H9 (cell line): ENCODE data around the gene STX8. TPM values are rescaled to one million over a fixed set of nuclear protein-coding genes. Genes with fewer than 3 reads are reported as not detected.

Experiments used
- DNase-seq: peaks from one replicate; pipeline ENCODE4 v3.0.0-alpha.2; 2017
- H2AFZ ChIP-seq: one replicate; pipeline ENCODE4 v1.6.1; 2013; ENCODE audit warnings: mild to moderate bottlenecking, low read length, control low read depth, moderate library complexity
- H2AK5ac ChIP-seq: 2 replicates; pipeline ENCODE4 v1.6.1; 2013; ENCODE audit warnings: low read length, control low read depth, mixed read lengths; ENCODE audit not compliant: insufficient read length
- H2BK120ac ChIP-seq: one replicate; pipeline ENCODE4 v1.6.1; 2013; ENCODE audit warnings: low read depth, mild to moderate bottlenecking, low read length, control low read depth, inconsistent platforms; ENCODE audit not compliant: poor library complexity, severe bottlenecking
- H2BK12ac ChIP-seq: 2 replicates; pipeline ENCODE4 v1.6.1; 2013; ENCODE audit warnings: low read length, control low read depth, mixed read lengths, low read depth; ENCODE audit not compliant: insufficient read length
- H2BK15ac ChIP-seq: 2 replicates; pipeline ENCODE4 v1.6.1; 2013; ENCODE audit warnings: low read depth, low read length, control low read depth
- H2BK20ac ChIP-seq: one replicate; pipeline ENCODE4 v1.6.1; 2013; ENCODE audit warnings: low read depth, mild to moderate bottlenecking, low read length, control low read depth, inconsistent platforms; ENCODE audit not compliant: poor library complexity, severe bottlenecking
- H2BK5ac ChIP-seq: 2 replicates; pipeline ENCODE4 v1.6.1; 2013; ENCODE audit warnings: low read length, control low read depth, mixed read lengths; ENCODE audit not compliant: insufficient read length
- H3K14ac ChIP-seq: 2 replicates; pipeline ENCODE4 v1.6.1; 2013; ENCODE audit warnings: low read length, control low read depth; ENCODE audit not compliant: insufficient read depth
- H3K18ac ChIP-seq: 2 replicates; pipeline ENCODE4 v1.6.1; 2013; ENCODE audit warnings: low read depth, mild to moderate bottlenecking, mixed read lengths, low read length, control low read depth; ENCODE audit not compliant: insufficient read length
- H3K23ac ChIP-seq: 2 replicates; pipeline ENCODE4 v1.6.1; 2013; ENCODE audit warnings: low read length, control low read depth, mixed read lengths, low read depth; ENCODE audit not compliant: insufficient read length
- H3K23me2 ChIP-seq: 2 replicates; pipeline ENCODE4 v1.6.1; 2013; ENCODE audit warnings: low read depth, mild to moderate bottlenecking, mixed read lengths, low read length, control low read depth; ENCODE audit not compliant: insufficient read length, poor library complexity, severe bottlenecking
- H3K27ac ChIP-seq: 2 replicates; pipeline ENCODE4 v1.5.1; 2013; ENCODE audit warnings: low read length, control low read depth, mixed read lengths, low read depth; ENCODE audit not compliant: insufficient read length
- H3K27me3 ChIP-seq: 2 replicates; pipeline ENCODE4 v1.6.1; 2013; ENCODE audit warnings: low read length, control low read depth, inconsistent platforms; ENCODE audit not compliant: insufficient read depth
- H3K4ac ChIP-seq: 2 replicates; pipeline ENCODE4 v1.6.1; 2013; ENCODE audit warnings: low read depth, mild to moderate bottlenecking, control low read depth, inconsistent platforms, low read length, moderate library complexity
- H3K4me1 ChIP-seq: 2 replicates; pipeline ENCODE4 v1.6.1; 2013; ENCODE audit warnings: low read length, control low read depth, inconsistent platforms; ENCODE audit not compliant: insufficient read depth
- H3K4me2 ChIP-seq: 2 replicates; pipeline ENCODE4 v1.6.1; 2013; ENCODE audit warnings: low read length, control low read depth, mixed read lengths; ENCODE audit not compliant: insufficient read length, insufficient read depth
- H3K56ac ChIP-seq: 2 replicates; pipeline ENCODE4 v1.6.1; 2013; ENCODE audit warnings: low read depth, mild to moderate bottlenecking, mixed read lengths, low read length, control low read depth; ENCODE audit not compliant: insufficient read length
- H3K79me1 ChIP-seq: 2 replicates; pipeline ENCODE4 v1.6.1; 2013; ENCODE audit warnings: low read depth, mild to moderate bottlenecking, moderate library complexity, low read length, control low read depth, inconsistent platforms; ENCODE audit not compliant: insufficient read depth, poor library complexity, severe bottlenecking
- H3K79me2 ChIP-seq: 2 replicates; pipeline ENCODE4 v1.6.1; 2013; ENCODE audit warnings: low read length, control low read depth, inconsistent platforms; ENCODE audit not compliant: insufficient read depth
- H3K9ac ChIP-seq: 2 replicates; pipeline ENCODE4 v1.6.1; 2013; ENCODE audit warnings: low read length, control low read depth, mixed read lengths; ENCODE audit not compliant: insufficient read length; ENCODE audit errors: extremely low read depth
- H3K9me3 ChIP-seq: one replicate; pipeline ENCODE4 v1.6.1; 2013; ENCODE audit warnings: low read depth, low read length, inconsistent platforms; ENCODE audit not compliant: control insufficient read depth
- H3T11ph ChIP-seq: one replicate; pipeline ENCODE4 v1.6.1; 2013; ENCODE audit warnings: mild to moderate bottlenecking, low read length, control low read depth, inconsistent platforms
- H4K20me1 ChIP-seq: one replicate; pipeline ENCODE4 v1.6.1; 2013; ENCODE audit not compliant: control insufficient read depth, insufficient read length, insufficient read depth
- H4K5ac ChIP-seq: 2 replicates; pipeline ENCODE4 v1.6.1; 2013; ENCODE audit warnings: low read depth, mild to moderate bottlenecking, mixed read lengths, low read length, control low read depth; ENCODE audit not compliant: insufficient read length
- H4K8ac ChIP-seq: replicated peaks from 2 replicates; pipeline ENCODE4 v1.6.1; 2013; ENCODE audit warnings: low read length, control low read depth, mixed read lengths, low read depth; ENCODE audit not compliant: insufficient read length
- H4K91ac ChIP-seq: 2 replicates; pipeline ENCODE4 v1.6.1; 2013; ENCODE audit warnings: low read depth, mild to moderate bottlenecking, moderate library complexity, mixed read lengths, low read length, control low read depth; ENCODE audit not compliant: insufficient read length
- H3K27ac Mint-ChIP-seq, 3 experiments: 2 replicates in 2 of 3; 3 replicates in 1 of 3; pipeline ENCODE4 v1.8.0; 2020 to 2021; ENCODE audit warnings: mixed read lengths in 3 of 3, mild to moderate bottlenecking in 1 of 3, moderate library complexity in 1 of 3
- H3K27me3 Mint-ChIP-seq: 2 replicates; pipeline ENCODE4 v1.8.0; 2021; ENCODE audit warnings: low read depth, mild to moderate bottlenecking, moderate library complexity, mixed read lengths
- H3K36me3 Mint-ChIP-seq, 3 experiments: 2 replicates in 2 of 3; 3 replicates in 1 of 3; pipeline ENCODE4 v1.8.0; 2020 to 2021; ENCODE audit warnings: low read depth in 3 of 3, mixed read lengths in 3 of 3; ENCODE audit not compliant: insufficient read depth in 1 of 3
- H3K4me1 Mint-ChIP-seq, 2 experiments: 2 replicates each; pipeline ENCODE4 v1.8.0; 2020; ENCODE audit warnings: mixed read lengths in 2 of 2
- H3K4me3 Mint-ChIP-seq, 2 experiments: 2 replicates in 1 of 2; 3 replicates in 1 of 2; pipeline ENCODE4 v1.8.0; 2020 to 2021; ENCODE audit warnings: mild to moderate bottlenecking in 2 of 2, mixed read lengths in 2 of 2, moderate library complexity in 1 of 2
- H3K9me3 Mint-ChIP-seq, 2 experiments: 2 replicates in 1 of 2; 3 replicates in 1 of 2; pipeline ENCODE4 v1.8.0; 2020; ENCODE audit warnings: mild to moderate bottlenecking in 2 of 2, mixed read lengths in 2 of 2, moderate library complexity in 1 of 2
- CTCF ChIP-seq: fragments of 200-600 bp; sonication (generic); conservative IDR thresholded peaks from 3 replicates; pipeline ENCODE4 v1.8.0; 2021; ENCODE audit warnings: antibody characterized with exemption, mild to moderate bottlenecking
- WGBS: extraction: QIAGEN DNeasy Blood & Tissue Kit; methylation state at CpG from one replicate; pipeline ENCODE4 v1.1.7; 2013; ENCODE audit warnings: missing lambda C conversion rate, low lambda C conversion rate, mixed read lengths; ENCODE audit not compliant: insufficient read length; ENCODE audit errors: extremely low coverage; 5-methylcytosine and 5-hydroxymethylcytosine counted together
- total RNA-seq: library from RNA; stranded (reverse); gene quantifications from 2 replicates; pipeline ENCODE4 v1.2.1, GENCODE V29; 2021

Gene STX8
- total RNA-seq, 1 experiment from 2014 or later: 55.1 TPM

- Histone ChIP-seq H3K27me3 (no peaks in the 10 kb centered on the region), H2AFZ (no peak overlapping the region), H2BK120ac (no peak overlapping the region), H3K23ac (no peak overlapping the region), H3K9ac (no peak overlapping the region), H4K91ac (no peak overlapping the region), H3K79me2 (no peaks in the 10 kb centered on the region), H2BK5ac (no peak overlapping the region), H4K5ac (no peak overlapping the region), H3K23me2 (no peaks in the 10 kb centered on the region), H3K27ac (no peak overlapping the region), H2BK20ac (no peak overlapping the region), H3K79me1 (no peaks in the 10 kb centered on the region), H2AK5ac (no peak overlapping the region), H3K4me2 (no peak overlapping the region), H2BK12ac (no peak overlapping the region), H3K14ac (no peak overlapping the region), H3K56ac (no peak overlapping the region), H4K8ac (no peak overlapping the region), H3K4ac (no peak overlapping the region), H3K4me1 (peaks cover 7% of the 10 kb centered on the region; the same call in 1 of the 2 replicates), H3K18ac (no peak overlapping the region), H4K20me1 (no peaks in the 10 kb centered on the region), H3K9me3 (no peaks in the 10 kb centered on the region), H3T11ph (no peak overlapping the region), H2BK15ac (no peak overlapping the region)
- Mint-ChIP-seq H3K9me3 (no peaks in the 10 kb centered on the region), H3K4me3 (no peak overlapping the region), H3K27me3 (no peaks in the 10 kb centered on the region), H3K27ac (peak overlapping the region in 2 of 3 experiments; percentile 37 to 68; a peak in 3 of 7 replicates), H3K36me3 (no peaks in the 10 kb centered on the region), H3K4me1 (peaks cover 28 to 32% of the 10 kb centered on the region in 2 experiments)
- TF ChIP-seq CTCF: no peak
- DNase-seq: no peak
- no CpG with 5 or more reads among the region's 6 CpGs for WGBS
Measured at GRCh38 chr17:9370467-9370866, 205.2 kb downstream of the STX8 start.
